Fibroblast of mammary gland (primary cell): ENCODE data around the gene DNM3.

Source experiments
- DNase-seq: peaks from one replicate; pipeline ENCODE4 v3.0.0-alpha.2; 2010; ENCODE audit warnings: low read depth
- H3K4me3 ChIP-seq: 2 replicates; pipeline ENCODE4 v1.5.1; 2011; ENCODE audit warnings: low read depth, mild to moderate bottlenecking, low read length, moderate library complexity; ENCODE audit not compliant: control insufficient read depth
- TF ChIP-seq, protein P1 (sequence below): conservative IDR thresholded peaks from 2 replicates; pipeline ENCODE4 v1.5.1; 2011; ENCODE audit warnings: low read depth, low read length, inconsistent platforms; ENCODE audit not compliant: control insufficient read depth, insufficient read depth

DNM3 gene

DNA sequence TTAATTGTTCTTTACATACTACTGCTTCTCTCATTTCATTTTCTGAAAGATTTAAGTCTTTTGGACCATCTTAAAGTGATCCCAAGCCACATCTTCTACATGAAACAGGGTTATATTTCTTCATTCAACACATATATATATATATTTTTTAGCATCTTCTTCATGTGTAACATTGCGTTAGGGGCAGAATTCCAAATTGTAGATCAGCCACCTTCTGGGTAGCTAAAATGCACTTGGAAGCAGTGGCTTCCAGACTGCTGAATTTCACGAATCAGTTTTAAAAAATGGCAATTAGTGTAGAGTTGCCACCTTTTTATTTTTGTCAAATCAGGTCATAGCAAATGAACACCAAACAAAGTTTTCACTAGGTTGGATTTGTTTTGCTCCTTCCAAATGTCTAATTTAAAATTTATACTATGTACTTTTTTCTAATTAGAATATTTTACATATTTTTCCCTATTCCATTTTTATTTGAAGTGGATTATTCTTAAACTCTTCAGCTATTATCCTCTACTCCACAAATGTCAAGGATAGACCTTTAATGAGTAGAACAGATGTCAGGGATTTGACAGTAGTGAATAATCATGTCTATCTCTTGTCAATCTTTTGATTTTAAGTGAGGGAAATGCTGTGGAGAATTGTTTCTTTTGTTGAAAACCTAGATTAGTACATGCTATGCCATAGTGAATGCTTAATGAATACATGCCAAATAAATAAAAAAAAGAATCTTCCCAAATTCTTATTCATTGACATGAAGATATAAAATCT, 55.8 kb downstream of the DNM3 start:
- TF ChIP-seq, protein P1, sequence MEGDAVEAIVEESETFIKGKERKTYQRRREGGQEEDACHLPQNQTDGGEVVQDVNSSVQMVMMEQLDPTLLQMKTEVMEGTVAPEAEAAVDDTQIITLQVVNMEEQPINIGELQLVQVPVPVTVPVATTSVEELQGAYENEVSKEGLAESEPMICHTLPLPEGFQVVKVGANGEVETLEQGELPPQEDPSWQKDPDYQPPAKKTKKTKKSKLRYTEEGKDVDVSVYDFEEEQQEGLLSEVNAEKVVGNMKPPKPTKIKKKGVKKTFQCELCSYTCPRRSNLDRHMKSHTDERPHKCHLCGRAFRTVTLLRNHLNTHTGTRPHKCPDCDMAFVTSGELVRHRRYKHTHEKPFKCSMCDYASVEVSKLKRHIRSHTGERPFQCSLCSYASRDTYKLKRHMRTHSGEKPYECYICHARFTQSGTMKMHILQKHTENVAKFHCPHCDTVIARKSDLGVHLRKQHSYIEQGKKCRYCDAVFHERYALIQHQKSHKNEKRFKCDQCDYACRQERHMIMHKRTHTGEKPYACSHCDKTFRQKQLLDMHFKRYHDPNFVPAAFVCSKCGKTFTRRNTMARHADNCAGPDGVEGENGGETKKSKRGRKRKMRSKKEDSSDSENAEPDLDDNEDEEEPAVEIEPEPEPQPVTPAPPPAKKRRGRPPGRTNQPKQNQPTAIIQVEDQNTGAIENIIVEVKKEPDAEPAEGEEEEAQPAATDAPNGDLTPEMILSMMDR, result no peak
- DNase-seq, result no peak
- no peak overlapping the region for H3K4me3 ChIP-seq

DNA sequence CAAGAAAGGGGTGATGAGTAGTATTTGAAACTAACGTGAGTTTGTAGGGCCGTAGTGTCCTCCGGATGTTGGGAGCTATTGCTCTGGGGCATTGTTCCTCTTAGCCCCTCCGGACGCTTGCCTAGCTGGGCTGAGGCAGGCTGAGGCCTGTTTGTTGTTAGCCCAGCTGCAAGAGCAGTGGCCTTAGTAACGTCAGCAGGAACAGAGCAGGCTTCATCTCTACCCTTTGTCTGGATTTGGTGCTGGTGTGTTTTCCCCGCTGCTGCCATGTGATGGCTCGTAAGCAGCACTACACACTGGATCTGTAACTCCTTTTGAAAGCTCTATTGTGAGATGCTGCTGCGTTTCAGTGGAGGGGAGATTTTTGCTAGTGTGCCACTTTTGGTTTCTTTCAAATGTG, 57.6 kb downstream of the DNM3 start:
- TF ChIP-seq, protein P1, result no peak
- no peak for DNase-seq
- H3K4me3 ChIP-seq, result no peak overlapping the region

GRCh38 chr1:171899838-171900237, 58.5 kb downstream of the DNM3 start:
- TF ChIP-seq, protein P1, result no peak
- DNase-seq, result no peak
- no peak overlapping the region for H3K4me3 ChIP-seq

DNA sequence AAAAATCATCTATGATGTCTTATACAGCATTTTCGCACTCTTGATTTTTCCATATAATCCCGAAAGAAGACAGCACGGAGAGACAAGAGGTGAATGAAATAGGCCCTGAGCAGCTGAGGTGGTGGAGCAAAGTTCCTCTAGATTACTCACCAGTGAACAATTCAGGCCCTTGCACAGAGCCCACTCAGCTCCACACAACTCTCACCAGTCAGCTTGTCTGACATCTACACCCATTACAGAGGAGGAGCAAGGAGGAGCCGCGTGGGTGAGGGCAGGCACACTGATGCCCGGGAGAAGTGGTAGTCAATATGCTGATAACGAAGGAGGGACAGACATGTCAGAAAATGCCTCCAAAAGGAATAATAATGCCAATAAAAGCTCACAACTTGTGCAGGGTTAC, 59.9 kb downstream of the DNM3 start:
- no peak overlapping the region for H3K4me3 ChIP-seq
- TF ChIP-seq, protein P1, result no peak
- DNase-seq, result no peak

- DNase-seq, result no peak
- TF ChIP-seq, protein P1, result no peak
- H3K4me3 ChIP-seq, result no peak overlapping the region
These were observed 61.2 kb downstream of the DNM3 start for GRCh38 chr1:171902527-171902926.

GRCh38 chr1:171904778-171905450, 63.6 kb downstream of the DNM3 start:
- H3K4me3 ChIP-seq, result no peak overlapping the region
- TF ChIP-seq, protein P1, result no peak
- no peak for DNase-seq
